Measurements from ENCODE around the gene MT1F.

Gene MT1F

DNA sequence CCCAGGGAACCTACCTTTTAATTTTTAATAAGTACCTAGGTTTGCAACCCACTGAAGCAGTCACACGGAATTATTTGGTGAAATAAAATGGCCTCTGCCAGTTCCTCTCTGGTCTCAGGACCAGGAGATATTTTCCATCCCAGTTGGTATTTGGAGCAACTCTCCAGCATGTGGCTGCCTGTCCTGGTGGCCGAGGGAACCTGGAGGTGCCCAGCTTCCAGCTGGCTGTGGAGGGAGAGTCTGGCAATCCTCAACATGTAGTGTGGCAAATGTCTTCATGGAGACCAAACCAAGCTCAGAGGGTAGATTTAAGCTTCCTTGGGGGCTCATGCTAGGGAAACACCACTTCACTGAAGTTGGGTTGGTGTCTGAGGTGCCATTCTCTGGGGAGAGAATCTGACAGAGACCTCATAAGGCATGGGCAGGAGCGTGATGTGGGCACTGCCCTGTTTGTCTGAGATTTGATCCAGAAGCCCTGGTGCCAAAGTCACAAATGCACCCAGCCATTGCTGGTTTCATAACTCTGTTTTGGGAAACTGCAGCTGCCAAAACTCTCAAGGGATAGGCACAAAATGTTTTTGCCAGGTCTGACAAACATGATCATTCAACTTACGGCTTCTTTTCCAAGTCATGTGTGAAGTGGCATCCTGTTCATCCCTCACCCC, 27.3 kb downstream of the MT1F start:
- H3K9me3 ChIP-seq (ENCODE audit: control insufficient read depth in 2 of 2, low read length in 2 of 2): peaks cover 2 to 4% of the 10 kb centered on the region in 2 donors
- H3K27ac ChIP-seq (ENCODE audit: low read length): peak overlapping the region; percentile 53
- peak overlapping the region in 1 of 2 donors; percentile 29 for H3K4me3 ChIP-seq (ENCODE audit: low read length in 2 of 2)
- no peaks in the 10 kb centered on the region for H3K36me3 ChIP-seq (ENCODE audit: control insufficient read depth in 2 of 2, insufficient read depth in 2 of 2, low read length in 2 of 2)
- H3K4me1 ChIP-seq (ENCODE audit: control insufficient read depth, insufficient read depth, low read length): peaks cover 30% of the 10 kb centered on the region
- H3K27me3 ChIP-seq (ENCODE audit: control insufficient read depth in 1 of 2, insufficient read depth in 2 of 2, low read length in 2 of 2): no peaks in the 10 kb centered on the region
- peak overlapping the region in 1 of 2 donors; percentile 36 for H3K9ac ChIP-seq (ENCODE audit: low read length in 2 of 2)

GRCh38 chr16:56686758-56687157, 29.0 kb downstream of the MT1F start:
- peaks cover 2 to 4% of the 10 kb centered on the region in 2 donors for H3K9me3 ChIP-seq (ENCODE audit: control insufficient read depth in 2 of 2, low read length in 2 of 2)
- no peak overlapping the region for H3K4me3 ChIP-seq (ENCODE audit: low read length in 2 of 2)
- H3K27me3 ChIP-seq (ENCODE audit: control insufficient read depth in 1 of 2, insufficient read depth in 2 of 2, low read length in 2 of 2): no peaks in the 10 kb centered on the region
- no peak overlapping the region for H3K9ac ChIP-seq (ENCODE audit: low read length in 2 of 2)
- H3K4me1 ChIP-seq (ENCODE audit: control insufficient read depth, insufficient read depth, low read length): peaks cover 28% of the 10 kb centered on the region
- H3K27ac ChIP-seq (ENCODE audit: low read length): no peak overlapping the region
- no peaks in the 10 kb centered on the region for H3K36me3 ChIP-seq (ENCODE audit: control insufficient read depth in 2 of 2, insufficient read depth in 2 of 2, low read length in 2 of 2)

DNA sequence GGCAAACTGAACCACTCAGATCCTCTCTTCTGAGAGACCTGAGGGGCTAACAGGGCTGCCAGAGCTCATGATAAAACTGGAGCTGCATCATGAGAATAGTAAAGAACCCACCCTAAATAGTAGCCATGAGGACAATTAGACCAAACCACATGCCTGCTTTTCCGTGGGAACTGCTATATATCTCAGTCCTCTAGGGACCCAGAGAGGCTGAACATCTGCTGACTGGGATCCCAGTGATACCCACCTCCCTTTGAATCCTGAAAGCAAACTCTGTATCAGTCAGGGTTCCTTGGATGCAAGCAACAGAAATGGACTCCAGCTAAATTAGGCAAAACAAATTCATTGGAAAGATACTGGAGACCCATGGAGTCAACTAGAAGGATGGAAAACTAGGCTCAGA, 31.0 kb downstream of the MT1F start:
- Histone ChIP-seq H3K4me3 (ENCODE audit: low read length in 2 of 2) (no peak overlapping the region), H3K36me3 (ENCODE audit: control insufficient read depth in 2 of 2, insufficient read depth in 2 of 2, low read length in 2 of 2) (no peaks in the 10 kb centered on the region), H3K27me3 (ENCODE audit: control insufficient read depth in 1 of 2, insufficient read depth in 2 of 2, low read length in 2 of 2) (no peaks in the 10 kb centered on the region), H3K4me1 (ENCODE audit: control insufficient read depth, insufficient read depth, low read length) (peaks cover 12% of the 10 kb centered on the region), H3K9me3 (ENCODE audit: control insufficient read depth in 2 of 2, low read length in 2 of 2) (peaks cover 2 to 4% of the 10 kb centered on the region in 2 donors), H3K27ac (ENCODE audit: low read length) (no peak overlapping the region), H3K9ac (ENCODE audit: low read length in 2 of 2) (no peak overlapping the region)

DNA sequence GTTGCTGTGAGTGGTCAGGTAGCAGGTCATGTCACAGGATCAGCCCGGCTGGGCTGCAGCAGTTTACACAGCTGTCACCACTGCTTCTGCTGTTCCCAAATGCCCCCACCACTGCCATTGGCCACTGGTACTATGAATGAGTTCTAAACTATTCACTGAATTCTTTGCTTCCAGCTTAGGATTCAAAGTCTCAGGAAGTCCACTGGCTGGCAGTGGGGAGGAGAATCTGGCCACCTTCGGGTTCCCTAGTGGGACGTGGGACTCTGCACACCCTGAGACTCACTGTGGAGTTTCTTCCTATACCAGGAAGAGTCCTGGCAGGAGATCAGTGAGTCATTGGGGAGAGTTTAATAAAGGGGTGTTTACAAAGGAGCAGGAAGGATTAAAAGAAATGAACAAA, 31.4 kb downstream of the MT1F start:
- peaks cover 9% of the 10 kb centered on the region for H3K4me1 ChIP-seq (ENCODE audit: control insufficient read depth, insufficient read depth, low read length)
- H3K27me3 ChIP-seq (ENCODE audit: control insufficient read depth in 1 of 2, insufficient read depth in 2 of 2, low read length in 2 of 2): no peaks in the 10 kb centered on the region
- H3K9me3 ChIP-seq (ENCODE audit: control insufficient read depth in 2 of 2, low read length in 2 of 2): peaks cover 2 to 4% of the 10 kb centered on the region in 2 donors
- no peak overlapping the region for H3K27ac ChIP-seq (ENCODE audit: low read length)
- no peak overlapping the region for H3K4me3 ChIP-seq (ENCODE audit: low read length in 2 of 2)
- H3K9ac ChIP-seq (ENCODE audit: low read length in 2 of 2): no peak overlapping the region
- no peaks in the 10 kb centered on the region for H3K36me3 ChIP-seq (ENCODE audit: control insufficient read depth in 2 of 2, insufficient read depth in 2 of 2, low read length in 2 of 2)

- H3K36me3 ChIP-seq (ENCODE audit: control insufficient read depth in 2 of 2, insufficient read depth in 2 of 2, low read length in 2 of 2): no peaks in the 10 kb centered on the region
- no peaks in the 10 kb centered on the region for H3K27me3 ChIP-seq (ENCODE audit: control insufficient read depth in 1 of 2, insufficient read depth in 2 of 2, low read length in 2 of 2)
- H3K4me3 ChIP-seq (ENCODE audit: low read length in 2 of 2): no peak overlapping the region
- H3K9me3 ChIP-seq (ENCODE audit: control insufficient read depth in 2 of 2, low read length in 2 of 2): peaks cover 2 to 4% of the 10 kb centered on the region in 2 donors
- no peak overlapping the region for H3K9ac ChIP-seq (ENCODE audit: low read length in 2 of 2)
- no peak overlapping the region for H3K27ac ChIP-seq (ENCODE audit: low read length)
- H3K4me1 ChIP-seq (ENCODE audit: control insufficient read depth, insufficient read depth, low read length): no peaks in the 10 kb centered on the region
Observed at GRCh38 chr16:56690420-56691122, 32.8 kb downstream of the MT1F start.

- H3K9ac ChIP-seq (ENCODE audit: low read length in 2 of 2): no peak overlapping the region
- no peaks in the 10 kb centered on the region for H3K4me1 ChIP-seq (ENCODE audit: control insufficient read depth, insufficient read depth, low read length)
- peaks cover 2% of the 10 kb centered on the region in 2 donors for H3K9me3 ChIP-seq (ENCODE audit: control insufficient read depth in 2 of 2, low read length in 2 of 2)
- H3K4me3 ChIP-seq (ENCODE audit: low read length in 2 of 2): no peak overlapping the region
- H3K27ac ChIP-seq (ENCODE audit: low read length): no peak overlapping the region
- H3K36me3 ChIP-seq (ENCODE audit: control insufficient read depth in 2 of 2, insufficient read depth in 2 of 2, low read length in 2 of 2): no peaks in the 10 kb centered on the region
- no peaks in the 10 kb centered on the region for H3K27me3 ChIP-seq (ENCODE audit: control insufficient read depth in 1 of 2, insufficient read depth in 2 of 2, low read length in 2 of 2)
Observed at GRCh38 chr16:56691885-56692284, 34.1 kb downstream of the MT1F start.

DNA sequence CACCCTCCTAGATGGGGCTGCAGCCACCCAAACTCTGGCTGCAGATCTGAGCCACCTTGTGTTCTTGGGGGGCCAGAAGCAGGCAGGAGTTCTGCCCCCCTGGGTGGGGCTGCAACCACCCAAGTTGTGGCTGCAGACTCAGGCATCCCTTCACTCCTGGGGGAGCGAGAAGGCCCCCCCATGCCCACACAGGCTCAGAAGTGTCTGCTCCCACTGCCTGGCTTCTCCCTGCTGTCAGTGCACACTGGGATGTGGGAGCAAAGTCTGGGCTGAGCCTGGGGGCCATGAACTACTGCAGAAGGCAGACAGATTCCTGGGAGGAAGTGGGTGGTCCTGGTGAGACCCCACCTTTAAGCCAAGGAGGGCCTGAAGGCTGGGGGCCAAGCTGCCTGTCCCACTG, 37.5 kb downstream of the MT1F start:
- Histone ChIP-seq H3K27ac (ENCODE audit: low read length) (no peak overlapping the region), H3K4me1 (ENCODE audit: control insufficient read depth, insufficient read depth, low read length) (no peaks in the 10 kb centered on the region), H3K27me3 (ENCODE audit: control insufficient read depth in 1 of 2, insufficient read depth in 2 of 2, low read length in 2 of 2) (no peaks in the 10 kb centered on the region), H3K36me3 (ENCODE audit: control insufficient read depth in 2 of 2, insufficient read depth in 2 of 2, low read length in 2 of 2) (no peaks in the 10 kb centered on the region), H3K9ac (ENCODE audit: low read length in 2 of 2) (no peak overlapping the region), H3K4me3 (ENCODE audit: low read length in 2 of 2) (no peak overlapping the region), H3K9me3 (ENCODE audit: control insufficient read depth in 2 of 2, low read length in 2 of 2) (peaks cover 0 to 4% of the 10 kb centered on the region in 2 donors)

DNA sequence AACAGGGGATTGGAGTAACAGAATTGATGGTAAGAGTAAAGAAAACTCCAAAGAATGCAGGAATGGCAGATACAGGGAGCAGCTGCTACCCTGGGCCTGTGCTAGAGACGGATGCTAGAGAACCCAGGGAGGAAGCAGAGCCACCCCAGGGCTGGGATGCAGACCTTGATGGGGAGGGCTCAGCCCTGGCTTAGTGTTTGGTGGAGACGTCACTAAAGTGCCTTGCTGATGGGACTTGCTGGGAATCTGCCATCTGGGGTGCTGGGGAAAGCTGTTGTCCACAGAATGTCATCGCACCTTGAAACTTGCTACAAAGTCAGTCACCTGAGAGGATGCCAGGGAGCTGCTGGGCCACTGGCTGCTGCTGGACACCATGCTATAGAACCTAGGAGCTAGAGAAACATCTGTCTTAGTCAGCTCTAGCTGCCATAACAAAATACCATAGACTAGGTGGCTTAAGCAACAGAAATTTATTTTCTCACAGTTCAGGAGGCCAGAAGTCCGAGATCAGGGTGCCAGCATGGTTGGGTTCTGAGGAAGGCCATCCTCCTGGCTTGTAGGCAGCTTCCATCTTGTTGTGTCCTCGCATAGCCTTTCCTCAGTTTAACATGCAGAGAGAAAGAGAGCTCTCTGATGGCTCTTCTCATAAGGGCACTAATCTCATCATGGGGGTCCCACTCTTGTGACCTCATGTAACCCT, 39.8 kb downstream of the MT1F start:
- no peak overlapping the region for H3K9ac ChIP-seq (ENCODE audit: low read length in 2 of 2)
- no peaks in the 10 kb centered on the region for H3K36me3 ChIP-seq (ENCODE audit: control insufficient read depth in 2 of 2, insufficient read depth in 2 of 2, low read length in 2 of 2)
- no peaks in the 10 kb centered on the region for H3K27me3 ChIP-seq (ENCODE audit: control insufficient read depth in 1 of 2, insufficient read depth in 2 of 2, low read length in 2 of 2)
- no peak overlapping the region for H3K4me3 ChIP-seq (ENCODE audit: low read length in 2 of 2)
- peaks cover 0 to 4% of the 10 kb centered on the region in 2 donors for H3K9me3 ChIP-seq (ENCODE audit: control insufficient read depth in 2 of 2, low read length in 2 of 2)
- H3K4me1 ChIP-seq (ENCODE audit: control insufficient read depth, insufficient read depth, low read length): peaks cover 2% of the 10 kb centered on the region
- H3K27ac ChIP-seq (ENCODE audit: low read length): no peak overlapping the region

DNA sequence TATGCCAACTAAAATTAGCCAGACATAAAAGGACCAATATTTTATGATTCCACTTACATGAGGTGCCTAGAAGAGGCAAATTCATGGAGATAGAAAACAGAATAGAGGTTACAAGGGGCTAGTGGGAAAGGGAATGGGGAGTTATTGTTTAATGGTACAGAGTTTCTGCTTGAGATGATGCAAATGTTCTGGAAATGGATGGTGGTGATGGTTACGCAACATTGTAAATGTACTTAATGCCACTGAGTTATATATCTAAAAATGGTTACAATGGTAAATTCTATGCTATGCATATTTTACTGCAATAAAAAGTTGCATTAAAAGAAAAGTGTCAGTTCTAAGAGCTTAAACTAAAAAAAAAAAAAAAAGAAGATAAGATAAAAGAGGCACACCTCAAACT, 42.4 kb downstream of the MT1F start:
- H3K4me3 ChIP-seq (ENCODE audit: low read length in 2 of 2): no peak overlapping the region
- H3K27ac ChIP-seq (ENCODE audit: low read length): no peak overlapping the region
- peaks cover 0 to 4% of the 10 kb centered on the region in 2 donors for H3K9me3 ChIP-seq (ENCODE audit: control insufficient read depth in 2 of 2, low read length in 2 of 2)
- H3K27me3 ChIP-seq (ENCODE audit: control insufficient read depth in 1 of 2, insufficient read depth in 2 of 2, low read length in 2 of 2): no peaks in the 10 kb centered on the region
- H3K4me1 ChIP-seq (ENCODE audit: control insufficient read depth, insufficient read depth, low read length): peaks cover 2% of the 10 kb centered on the region
- no peaks in the 10 kb centered on the region for H3K36me3 ChIP-seq (ENCODE audit: control insufficient read depth in 2 of 2, insufficient read depth in 2 of 2, low read length in 2 of 2)
- no peak overlapping the region for H3K9ac ChIP-seq (ENCODE audit: low read length in 2 of 2)

DNA sequence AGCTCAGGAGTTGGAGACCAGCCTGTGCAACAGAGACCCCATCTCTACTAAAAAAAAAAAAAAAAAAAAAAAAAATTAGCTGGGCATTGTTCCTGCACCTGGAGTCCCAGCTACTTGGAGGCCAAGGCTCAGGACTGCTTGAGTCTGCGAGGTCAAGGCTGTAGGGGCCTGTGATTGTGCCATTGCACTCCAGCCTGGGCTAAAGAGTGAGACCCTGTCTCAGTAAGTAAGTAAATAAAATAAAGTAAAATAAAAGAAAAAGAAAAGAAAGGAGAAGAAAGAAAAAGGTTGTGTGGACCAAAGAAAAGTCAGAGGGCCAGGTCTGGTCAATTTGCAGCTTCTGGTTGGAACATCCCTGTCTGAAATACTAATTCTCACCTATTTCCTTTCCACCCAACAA, 42.9 kb downstream of the MT1F start:
- Histone ChIP-seq H3K9ac (ENCODE audit: low read length in 2 of 2) (no peak overlapping the region), H3K27ac (ENCODE audit: low read length) (no peak overlapping the region), H3K4me3 (ENCODE audit: low read length in 2 of 2) (no peak overlapping the region), H3K4me1 (ENCODE audit: control insufficient read depth, insufficient read depth, low read length) (peaks cover 2% of the 10 kb centered on the region), H3K27me3 (ENCODE audit: control insufficient read depth in 1 of 2, insufficient read depth in 2 of 2, low read length in 2 of 2) (no peaks in the 10 kb centered on the region), H3K36me3 (ENCODE audit: control insufficient read depth in 2 of 2, insufficient read depth in 2 of 2, low read length in 2 of 2) (no peaks in the 10 kb centered on the region), H3K9me3 (ENCODE audit: control insufficient read depth in 2 of 2, low read length in 2 of 2) (peaks cover 0 to 4% of the 10 kb centered on the region in 2 donors)
